GM19328 (cell line): ENCODE data around the gene SRGAP2C.
"Not testable (repeated sequence)": the region's sequence is repeated elsewhere in the genome, so short reads cannot be mapped to it uniquely, and the experiment has no call there.

Experiments used
- ATAC-seq: cut with Tn5 transposase; IDR thresholded peaks from one replicate; pipeline ENCODE4 v1.9.1; 2021; ENCODE audit warnings: mild to moderate bottlenecking, moderate library complexity; ENCODE audit not compliant: unreplicated experiment

The SRGAP2C gene

GRCh38 chr1:121324726-121325125, 140.0 kb downstream of the SRGAP2C start:
- not testable (repeated sequence) for ATAC-seq

GRCh38 chr1:121332141-121332540, 147.4 kb downstream of the SRGAP2C start:
- ATAC-seq, result not testable (repeated sequence)

GRCh38 chr1:121332599-121333562, 148.1 kb downstream of the SRGAP2C start:
- not testable (repeated sequence) for ATAC-seq

GRCh38 chr1:121337958-121338357, 153.2 kb downstream of the SRGAP2C start:
- ATAC-seq, result not testable (repeated sequence)

- ATAC-seq, result not testable (repeated sequence)
These were observed 154.8 kb downstream of the SRGAP2C start for GRCh38 chr1:121339611-121340010.

- not testable (repeated sequence) for ATAC-seq
These were observed 158.6 kb downstream of the SRGAP2C start for GRCh38 chr1:121343311-121343906.

GRCh38 chr1:121344355-121344754, 159.6 kb downstream of the SRGAP2C start:
- not testable (repeated sequence) for ATAC-seq

GRCh38 chr1:121346654-121347053, 161.9 kb downstream of the SRGAP2C start:
- ATAC-seq, result not testable (repeated sequence)

- not testable (repeated sequence) for ATAC-seq
These were observed 162.7 kb downstream of the SRGAP2C start for GRCh38 chr1:121347476-121347875.

- not testable (repeated sequence) for ATAC-seq
These were observed 163.3 kb downstream of the SRGAP2C start for GRCh38 chr1:121348115-121348514.

GRCh38 chr1:121349332-121349967, 164.7 kb downstream of the SRGAP2C start:
- not testable (repeated sequence) for ATAC-seq

GRCh38 chr1:121355711-121356420, 171.1 kb downstream of the SRGAP2C start:
- ATAC-seq, result not testable (repeated sequence)

- not testable (repeated sequence) for ATAC-seq
These were observed 172.0 kb downstream of the SRGAP2C start for GRCh38 chr1:121356819-121357218.

GRCh38 chr1:121360531-121360930, 175.8 kb downstream of the SRGAP2C start:
- ATAC-seq, result not testable (repeated sequence)

- not testable (repeated sequence) for ATAC-seq
These were observed 176.9 kb downstream of the SRGAP2C start for GRCh38 chr1:121361451-121362233.

GRCh38 chr1:121362234-121362883, 177.6 kb downstream of the SRGAP2C start:
- not testable (repeated sequence) for ATAC-seq

- not testable (repeated sequence) for ATAC-seq
These were observed 180.5 kb downstream of the SRGAP2C start for GRCh38 chr1:121365316-121365715.

- not testable (repeated sequence) for ATAC-seq
These were observed 180.9 kb downstream of the SRGAP2C start for GRCh38 chr1:121365723-121366122.

- ATAC-seq, result not testable (repeated sequence)
These were observed 181.4 kb downstream of the SRGAP2C start for GRCh38 chr1:121366171-121366570.
